PC-9 (cell line): ENCODE results near the gene SLMAP. TPM values are rescaled to one million over a fixed set of nuclear protein-coding genes. Genes with fewer than 3 reads are reported as not detected.

Experiments
- BruUV-seq: library from RNA; stranded (reverse); fragments of 400-500 nt; replicated peaks from 2 replicates; lab custom pipeline; 2021; lab: Mats Ljungman, UMichigan
- CTCF ChIA-PET: fragments of 300-600 bp; sonication (Branson Sonifier 250); formaldehyde crosslinking; loops from one replicate; lab custom pipeline; 2022; ENCODE audit warnings: antibody characterized with exemption; lab: Charles Lee
- POLR2A ChIA-PET: fragments of 300-600 bp; sonication (Branson Sonifier 250); formaldehyde crosslinking; loops from one replicate; lab custom pipeline; 2022; ENCODE audit warnings: antibody characterized with exemption; ENCODE audit not compliant: unreplicated experiment; lab: Charles Lee
- DNase-seq, 2 experiments: peaks; one replicate each; pipeline versions ENCODE4 v3.0.0 to v3.0.0-alpha.2; 2015 to 2022; ENCODE audit warnings: mixed read lengths in 1 of 2
- H2AFZ ChIP-seq: fragments of 200-600 bp; sonication (generic); 2 replicates; pipeline ENCODE4 v1.8.1; 2017; ENCODE audit warnings: antibody characterized with exemption
- H3F3A ChIP-seq: fragments of 200-600 bp; sonication (generic); 2 replicates; pipeline ENCODE4 v1.8.1; 2017; ENCODE audit warnings: antibody characterized with exemption, mild to moderate bottlenecking, low read depth; ENCODE audit not compliant: insufficient read depth
- H3K27ac ChIP-seq: fragments of 200-600 bp; sonication (generic); 2 replicates; pipeline ENCODE4 v1.6.1; 2016; ENCODE audit warnings: mixed run types
- H3K27me3 ChIP-seq: fragments of 200-600 bp; sonication (generic); 2 replicates; pipeline ENCODE4 v1.6.1; 2016; ENCODE audit warnings: low read depth, mixed run types; ENCODE audit not compliant: insufficient read depth
- H3K36me3 ChIP-seq: fragments of 200-600 bp; sonication (generic); 2 replicates; pipeline ENCODE4 v1.6.1; 2016; ENCODE audit warnings: low read depth, mixed run types
- H3K4me1 ChIP-seq: fragments of 200-600 bp; sonication (generic); replicated peaks from 2 replicates; pipeline ENCODE4 v1.6.1; 2016; ENCODE audit warnings: mixed run types; ENCODE audit not compliant: insufficient read depth
- H3K4me2 ChIP-seq: fragments of 200-600 bp; sonication (generic); 2 replicates; pipeline ENCODE4 v1.6.1; 2017; ENCODE audit warnings: mixed run types
- H3K4me3 ChIP-seq: fragments of 200-600 bp; sonication (generic); 2 replicates; pipeline ENCODE4 v1.6.1; 2016; ENCODE audit warnings: mixed run types
- H3K79me2 ChIP-seq: fragments of 200-600 bp; sonication (generic); 2 replicates; pipeline ENCODE4 v1.6.1; 2017; ENCODE audit warnings: low read depth, mixed run types
- H3K9me2 ChIP-seq: fragments of 200-600 bp; sonication (generic); 2 replicates; pipeline ENCODE4 v1.8.1; 2017; ENCODE audit warnings: mild to moderate bottlenecking; ENCODE audit not compliant: insufficient read depth
- H3K9me3 ChIP-seq: fragments of 200-600 bp; sonication (generic); 2 replicates; pipeline ENCODE4 v1.8.1; 2016; ENCODE audit warnings: low read depth; ENCODE audit not compliant: insufficient read depth
- H4K20me1 ChIP-seq: fragments of 200-600 bp; sonication (generic); 2 replicates; pipeline ENCODE4 v1.8.1; 2017; ENCODE audit not compliant: insufficient read depth
- EZH2 ChIP-seq: fragments of 200-600 bp; sonication (generic); IDR thresholded peaks from 2 replicates; pipeline ENCODE4 v1.8.0; 2017; ENCODE audit warnings: antibody characterized with exemption, low read depth
- intact Hi-C: fragments of 100-400 bp; cut with micrococcal nuclease; formaldehyde crosslinking; loops from one replicate; pipeline ENCODE4 v1.10.0; 2022; ENCODE audit not compliant: unreplicated experiment
- total RNA-seq: library from RNA; stranded (reverse); gene quantifications from 2 replicates; pipeline ENCODE4 v1.2.3, GENCODE V29; 2021
- TF ChIP-seq, protein P1 (sequence below): fragments of 200-600 bp; sonication (generic); conservative IDR thresholded peaks from 2 replicates; pipeline ENCODE4 v1.6.1; 2017; ENCODE audit warnings: mixed run types, antibody characterized with exemption, mild to moderate bottlenecking, moderate library complexity

The SLMAP gene
- total RNA-seq, 1 experiment from 2014 or later: 119 TPM

GRCh38 chr3:57788624-57789018 is 32.5 kb downstream of the SLMAP start:
- Histone ChIP-seq H3K36me3 (no peaks in the 10 kb centered on the region), H3K27ac (no peak overlapping the region), H3K4me1 (peaks cover 29% of the 10 kb centered on the region), H4K20me1 (no peaks in the 10 kb centered on the region; the same call in 1 of the 2 replicates), H3K4me3 (no peak overlapping the region), H3F3A (peaks cover 18% of the 10 kb centered on the region; the same call in 1 of the 2 replicates), H3K27me3 (no peaks in the 10 kb centered on the region), H2AFZ (no peak overlapping the region), H3K4me2 (no peak overlapping the region), H3K9me3 (no peaks in the 10 kb centered on the region), H3K79me2 (peaks cover 85% of the 10 kb centered on the region), H3K9me2 (no peaks in the 10 kb centered on the region)
- BruUV-seq: no TSS peak
- no peak for TF ChIP-seq EZH2
- TF ChIP-seq, protein P1, sequence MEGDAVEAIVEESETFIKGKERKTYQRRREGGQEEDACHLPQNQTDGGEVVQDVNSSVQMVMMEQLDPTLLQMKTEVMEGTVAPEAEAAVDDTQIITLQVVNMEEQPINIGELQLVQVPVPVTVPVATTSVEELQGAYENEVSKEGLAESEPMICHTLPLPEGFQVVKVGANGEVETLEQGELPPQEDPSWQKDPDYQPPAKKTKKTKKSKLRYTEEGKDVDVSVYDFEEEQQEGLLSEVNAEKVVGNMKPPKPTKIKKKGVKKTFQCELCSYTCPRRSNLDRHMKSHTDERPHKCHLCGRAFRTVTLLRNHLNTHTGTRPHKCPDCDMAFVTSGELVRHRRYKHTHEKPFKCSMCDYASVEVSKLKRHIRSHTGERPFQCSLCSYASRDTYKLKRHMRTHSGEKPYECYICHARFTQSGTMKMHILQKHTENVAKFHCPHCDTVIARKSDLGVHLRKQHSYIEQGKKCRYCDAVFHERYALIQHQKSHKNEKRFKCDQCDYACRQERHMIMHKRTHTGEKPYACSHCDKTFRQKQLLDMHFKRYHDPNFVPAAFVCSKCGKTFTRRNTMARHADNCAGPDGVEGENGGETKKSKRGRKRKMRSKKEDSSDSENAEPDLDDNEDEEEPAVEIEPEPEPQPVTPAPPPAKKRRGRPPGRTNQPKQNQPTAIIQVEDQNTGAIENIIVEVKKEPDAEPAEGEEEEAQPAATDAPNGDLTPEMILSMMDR: no peak
- intact Hi-C loops: no loop called here
- DNase-seq: no peak
- CTCF ChIA-PET: no interaction called here
- POLR2A ChIA-PET: no interaction called here

GRCh38 chr3:57791245-57791644 is 35.1 kb downstream of the SLMAP start:
- CTCF ChIA-PET: no interaction called here

DNA sequence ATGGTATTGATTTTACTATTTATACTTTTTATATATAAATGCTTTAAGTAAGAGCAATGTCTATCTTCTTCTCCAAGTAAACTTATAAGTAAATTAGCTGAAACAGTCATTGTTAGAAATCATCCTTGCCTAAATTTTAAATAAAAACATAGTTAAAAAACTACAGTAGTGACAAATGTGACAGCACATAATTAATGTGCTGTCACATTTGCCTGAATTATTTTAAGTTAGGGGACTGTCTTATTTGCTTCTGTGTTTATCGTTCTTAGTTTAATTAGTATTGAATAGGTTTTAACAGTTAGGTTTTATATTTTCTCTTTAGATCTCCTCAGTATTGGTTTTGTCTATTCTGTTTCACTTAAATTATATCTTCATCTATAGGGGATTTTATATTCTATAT is 36.1 kb downstream of the SLMAP start:
- peaks cover 91% of the 10 kb centered on the region for H3K79me2 ChIP-seq
- H3K4me3 ChIP-seq: no peak overlapping the region
- TF ChIP-seq, protein P1: no peak
- no peak for TF ChIP-seq EZH2
- no peak overlapping the region for H3K4me2 ChIP-seq
- peaks cover 45% of the 10 kb centered on the region for H3K4me1 ChIP-seq
- H2AFZ ChIP-seq: no peak overlapping the region
- H3K27ac ChIP-seq: peak overlapping the region; percentile 37; the same call in 1 of the 2 replicates
- H3K9me2 ChIP-seq: no peaks in the 10 kb centered on the region
- no peaks in the 10 kb centered on the region for H3K27me3 ChIP-seq
- peaks cover 18% of the 10 kb centered on the region; the same call in 1 of the 2 replicates for H3F3A ChIP-seq
- ChIA-PET POLR2A (no interaction called here), CTCF (no interaction called here)
- no peaks in the 10 kb centered on the region; the same call in 1 of the 2 replicates for H4K20me1 ChIP-seq
- intact Hi-C loops: no loop called here
- no TSS peak for BruUV-seq
- DNase-seq: no peak
- H3K36me3 ChIP-seq: no peaks in the 10 kb centered on the region; the same call in 1 of the 2 replicates
- no peaks in the 10 kb centered on the region for H3K9me3 ChIP-seq

More at GRCh38 chr3:57791245-57791644, 35.1 kb downstream of the SLMAP start:
- no peak overlapping the region for H3K4me2 ChIP-seq
- no peaks in the 10 kb centered on the region for H3K9me3 ChIP-seq
- H2AFZ ChIP-seq: no peak overlapping the region
- H3K4me1 ChIP-seq: peaks cover 41% of the 10 kb centered on the region
- H3F3A ChIP-seq: peaks cover 22% of the 10 kb centered on the region; the same call in 1 of the 2 replicates
- no peak overlapping the region for H3K4me3 ChIP-seq
- H3K27ac ChIP-seq: peak overlapping the region; percentile 37
- no peaks in the 10 kb centered on the region for H3K9me2 ChIP-seq
- POLR2A ChIA-PET: interaction anchor here (0.6 kb wide), 1 partner anchor 65 kb away, joined by 7 read pairs; no protein-coding TSS in a partner anchor
- H3K27me3 ChIP-seq: no peaks in the 10 kb centered on the region
- no TSS peak for BruUV-seq
- H3K36me3 ChIP-seq: no peaks in the 10 kb centered on the region; the same call in 1 of the 2 replicates
- TF ChIP-seq, protein P1: no peak
- TF ChIP-seq EZH2: no peak
- intact Hi-C loops: no loop called here
- H4K20me1 ChIP-seq: no peaks in the 10 kb centered on the region; the same call in 1 of the 2 replicates
- H3K79me2 ChIP-seq: peaks cover 87% of the 10 kb centered on the region
- DNase-seq: no peak
